Mucosa of gallbladder (tissue), 1 donor: ENCODE results near the gene CAPNS1. TPM values are rescaled to one million over a fixed set of nuclear protein-coding genes. Genes with fewer than 3 reads are reported as not detected.

ENCODE experiments used
- DNase-seq: peaks from one replicate; pipeline ENCODE4 v3.0.0-alpha.2; 2020; ENCODE audit warnings: low spot score
- total RNA-seq: library from RNA; stranded (reverse); gene quantifications from one replicate; pipeline ENCODE4 v1.2.1, GENCODE V29; 2021
- donor health status: DM: no; HTN: no; CAD: no.

The CAPNS1 gene
- 584 TPM for total RNA-seq

GRCh38 chr19:36139473-36140303 lies at the start of gene CAPNS1:
CAPNS1 (plus strand) TSS chr19:36140066; CDS start chr19:36141012, 946 bp downstream.
- DNase-seq = peak; percentile 98

- DNase-seq = no peak
Measured at GRCh38 chr19:36090910-36091695, 48.8 kb upstream of the CAPNS1 start.

GRCh38 chr19:36092566-36092965 lies 47.3 kb upstream of the CAPNS1 start:
- DNase-seq = no peak

GRCh38 chr19:36093146-36093662 lies 46.7 kb upstream of the CAPNS1 start:
- DNase-seq = no peak

- no peak for DNase-seq
Measured at GRCh38 chr19:36093687-36094086, 46.2 kb upstream of the CAPNS1 start.

- DNase-seq = no peak
Measured at GRCh38 chr19:36097036-36097435, 42.8 kb upstream of the CAPNS1 start.

- no peak for DNase-seq
Measured at GRCh38 chr19:36099166-36099785, 40.6 kb upstream of the CAPNS1 start.

- DNase-seq = no peak
Measured at GRCh38 chr19:36100476-36100875, 39.4 kb upstream of the CAPNS1 start.

- DNase-seq = no peak
Measured at GRCh38 chr19:36101550-36102327, 38.1 kb upstream of the CAPNS1 start.

- no peak for DNase-seq
Measured at GRCh38 chr19:36103040-36103626, 36.7 kb upstream of the CAPNS1 start.

GRCh38 chr19:36103842-36104552 lies 35.9 kb upstream of the CAPNS1 start:
- no peak for DNase-seq

- DNase-seq = no peak
Measured at GRCh38 chr19:36106441-36106840, 33.4 kb upstream of the CAPNS1 start.

GRCh38 chr19:36106991-36107390 lies 32.9 kb upstream of the CAPNS1 start:
- DNase-seq = no peak

GRCh38 chr19:36108684-36109083 lies 31.2 kb upstream of the CAPNS1 start:
- DNase-seq = no peak

GRCh38 chr19:36110487-36111199 lies 29.2 kb upstream of the CAPNS1 start, which contains the start of gene OVOL3:
OVOL3 (plus strand) TSS chr19:36111143; CDS start chr19:36111203, 60 bp downstream.
- no peak for DNase-seq

- no peak for DNase-seq
Measured at GRCh38 chr19:36111200-36111539, 28.7 kb upstream of the CAPNS1 start.

GRCh38 chr19:36112678-36113077 lies 27.2 kb upstream of the CAPNS1 start:
- DNase-seq = no peak

- DNase-seq = no peak
Measured at GRCh38 chr19:36113425-36113824, 26.4 kb upstream of the CAPNS1 start.

- no peak for DNase-seq
Measured at GRCh38 chr19:36113894-36114720, 25.8 kb upstream of the CAPNS1 start.
